NOMO-1 treated with DMSO at 0.1 percent for 48 hours (cell line): ENCODE data around the gene LDB1.

Experiments used
- DNase-seq: peaks from one replicate; lab custom pipeline; 2025; ENCODE audit not compliant: unreplicated experiment; lab: John Stamatoyannopoulos, UW

Gene LDB1

GRCh38 chr10:102113956-102114857 lies 6.0 kb downstream of the LDB1 start:
- DNase-seq, result no peak

- no peak for DNase-seq
Measured at GRCh38 chr10:102113261-102113955, 6.8 kb downstream of the LDB1 start.

- no peak for DNase-seq
Measured at GRCh38 chr10:102112210-102112817, 7.9 kb downstream of the LDB1 start.

GRCh38 chr10:102111276-102111675 lies 8.9 kb downstream of the LDB1 start:
- DNase-seq, result no peak

- no peak for DNase-seq
Measured at GRCh38 chr10:102109166-102110116, 10.7 kb downstream of the LDB1 start.

GRCh38 chr10:102106998-102107397 lies 13.2 kb downstream of the LDB1 start:
- no peak for DNase-seq

- DNase-seq, result no peak
Measured at GRCh38 chr10:102102421-102102820, 17.7 kb downstream of the LDB1 start.

GRCh38 chr10:102101152-102101551 lies 19.0 kb downstream of the LDB1 start:
- DNase-seq, result no peak

GRCh38 chr10:102096449-102096848 lies 23.7 kb downstream of the LDB1 start:
- DNase-seq, result no peak

- DNase-seq, result no peak
Measured at GRCh38 chr10:102090772-102091171, 29.4 kb downstream of the LDB1 start.

GRCh38 chr10:102086196-102086595 lies 34.0 kb downstream of the LDB1 start:
- DNase-seq, result no peak

GRCh38 chr10:102085336-102085735 lies 34.8 kb downstream of the LDB1 start:
- DNase-seq, result peak; percentile 50

- DNase-seq, result no peak
Measured at GRCh38 chr10:102083541-102083940, 36.6 kb downstream of the LDB1 start.

GRCh38 chr10:102072673-102073527 lies 47.3 kb downstream of the LDB1 start:
- DNase-seq, result peak; percentile 67

- DNase-seq, result no peak
Measured at GRCh38 chr10:102069071-102069470, 51.1 kb downstream of the LDB1 start.

GRCh38 chr10:102068216-102068615 lies 52.0 kb downstream of the LDB1 start:
- no peak for DNase-seq

GRCh38 chr10:102067091-102067916 lies 52.9 kb downstream of the LDB1 start:
- no peak for DNase-seq

GRCh38 chr10:102066399-102067088 lies 53.6 kb downstream of the LDB1 start:
- DNase-seq, result no peak
